BJ (cell line): ENCODE measurements around the gene SLC8A2. TPM values are rescaled to one million over a fixed set of nuclear protein-coding genes. Genes with fewer than 3 reads are reported as not detected.

Experiments
- CTCF ChIA-PET: fragments of 350-600 bp; formaldehyde crosslinking; extraction: SDS; loops from one replicate; lab custom pipeline; 2021; ENCODE audit warnings: antibody characterized with exemption, inconsistent platforms; lab: Yijun Ruan, JAX
- POLR2A ChIA-PET: fragments of 300-600 bp; sonication (Branson Sonifier 250); formaldehyde crosslinking; extraction: SDS; loops from one replicate; lab custom pipeline; 2021; ENCODE audit warnings: antibody characterized with exemption; lab: Charles Lee
- DNase-seq: peaks from one replicate; pipeline ENCODE4 v3.0.0-alpha.2; 2011; ENCODE audit warnings: low read depth
- H3K27me3 ChIP-seq: 2 replicates; pipeline ENCODE4 v1.6.0; 2011; ENCODE audit warnings: low read length; ENCODE audit not compliant: control insufficient read depth, insufficient read depth
- H3K36me3 ChIP-seq: 2 replicates; pipeline ENCODE4 v1.5.1; 2011; ENCODE audit warnings: low read length; ENCODE audit not compliant: control insufficient read depth, insufficient read depth
- H3K4me3 ChIP-seq: 2 replicates; pipeline ENCODE4 v1.5.1; 2011; ENCODE audit warnings: low read depth, mild to moderate bottlenecking, control low read depth, low read length
- polyA plus RNA-seq: library from polyadenylated mRNA; depleted of rRNA; stranded (reverse); fragments of >200 nt; gene quantifications from 2 replicates; pipeline ENCODE4 v1.2.3, GENCODE V29; 2011
- TF ChIP-seq, protein P1 (sequence below): IDR thresholded peaks from 2 replicates; pipeline ENCODE4 v1.5.1; 2011; ENCODE audit warnings: low read depth, mild to moderate bottlenecking, control low read depth, inconsistent platforms, low read length, moderate library complexity; ENCODE audit not compliant: insufficient read depth

The SLC8A2 gene
- polyA plus RNA-seq, 1 experiment = 0.02 TPM

DNA sequence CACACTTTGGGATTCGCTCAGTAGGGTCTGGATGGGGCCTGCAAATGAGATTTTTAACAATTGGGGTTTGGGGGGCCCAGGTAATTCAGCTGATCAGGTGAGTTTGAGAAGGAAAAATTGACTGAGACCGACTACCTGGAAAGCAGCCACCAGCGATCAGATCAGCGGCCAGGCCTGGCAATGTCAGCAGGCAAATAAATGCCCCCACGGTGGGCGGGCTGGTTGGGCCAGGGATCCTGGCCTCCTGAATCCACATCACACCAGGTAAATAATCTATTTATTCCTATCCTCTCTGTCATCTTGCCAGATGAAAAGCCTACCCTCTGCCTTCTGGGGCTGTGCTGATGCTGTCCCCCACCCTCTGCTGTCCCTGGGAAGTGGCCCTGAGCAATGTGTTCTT, 33.8 kb upstream of the SLC8A2 start:
- Histone ChIP-seq H3K27me3 (no peaks in the 10 kb centered on the region), H3K36me3 (peaks cover 15% of the 10 kb centered on the region), H3K4me3 (no peak overlapping the region)
- TF ChIP-seq, protein P1, sequence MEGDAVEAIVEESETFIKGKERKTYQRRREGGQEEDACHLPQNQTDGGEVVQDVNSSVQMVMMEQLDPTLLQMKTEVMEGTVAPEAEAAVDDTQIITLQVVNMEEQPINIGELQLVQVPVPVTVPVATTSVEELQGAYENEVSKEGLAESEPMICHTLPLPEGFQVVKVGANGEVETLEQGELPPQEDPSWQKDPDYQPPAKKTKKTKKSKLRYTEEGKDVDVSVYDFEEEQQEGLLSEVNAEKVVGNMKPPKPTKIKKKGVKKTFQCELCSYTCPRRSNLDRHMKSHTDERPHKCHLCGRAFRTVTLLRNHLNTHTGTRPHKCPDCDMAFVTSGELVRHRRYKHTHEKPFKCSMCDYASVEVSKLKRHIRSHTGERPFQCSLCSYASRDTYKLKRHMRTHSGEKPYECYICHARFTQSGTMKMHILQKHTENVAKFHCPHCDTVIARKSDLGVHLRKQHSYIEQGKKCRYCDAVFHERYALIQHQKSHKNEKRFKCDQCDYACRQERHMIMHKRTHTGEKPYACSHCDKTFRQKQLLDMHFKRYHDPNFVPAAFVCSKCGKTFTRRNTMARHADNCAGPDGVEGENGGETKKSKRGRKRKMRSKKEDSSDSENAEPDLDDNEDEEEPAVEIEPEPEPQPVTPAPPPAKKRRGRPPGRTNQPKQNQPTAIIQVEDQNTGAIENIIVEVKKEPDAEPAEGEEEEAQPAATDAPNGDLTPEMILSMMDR = no peak
- no peak for DNase-seq
- POLR2A ChIA-PET = no interaction called here
- CTCF ChIA-PET = interaction anchor here (0.6 kb wide), 1 partner anchor 10 kb away, joined by 4 read pairs; no protein-coding TSS in a partner anchor

DNA sequence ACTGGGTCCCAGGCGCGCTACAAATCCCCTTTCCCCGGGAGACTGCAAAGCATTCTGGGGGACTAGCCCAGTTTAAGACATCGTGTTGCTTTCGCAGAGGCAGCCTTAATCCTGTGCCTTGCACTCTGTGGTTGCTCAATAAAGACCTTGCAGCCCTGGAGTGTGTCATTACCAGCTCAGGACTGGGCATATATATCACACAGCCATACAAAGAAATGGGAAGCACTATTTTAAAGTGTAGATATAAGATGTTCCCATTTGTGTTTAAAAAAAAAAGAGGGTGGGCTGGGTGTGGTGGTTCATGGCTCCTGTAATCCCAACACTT, 32.1 kb upstream of the SLC8A2 start:
- H3K27me3 ChIP-seq = no peaks in the 10 kb centered on the region
- POLR2A ChIA-PET = no interaction called here
- no peak overlapping the region for H3K4me3 ChIP-seq
- DNase-seq = no peak
- TF ChIP-seq, protein P1 = no peak
- peaks cover 26% of the 10 kb centered on the region for H3K36me3 ChIP-seq
- CTCF ChIA-PET = interaction anchor here (1.3 to 1.6 kb wide), 2 partner anchors 9 to 11 kb away, joined by 4 to 8 read pairs; partner anchors contain the start of gene NAPA

DNA sequence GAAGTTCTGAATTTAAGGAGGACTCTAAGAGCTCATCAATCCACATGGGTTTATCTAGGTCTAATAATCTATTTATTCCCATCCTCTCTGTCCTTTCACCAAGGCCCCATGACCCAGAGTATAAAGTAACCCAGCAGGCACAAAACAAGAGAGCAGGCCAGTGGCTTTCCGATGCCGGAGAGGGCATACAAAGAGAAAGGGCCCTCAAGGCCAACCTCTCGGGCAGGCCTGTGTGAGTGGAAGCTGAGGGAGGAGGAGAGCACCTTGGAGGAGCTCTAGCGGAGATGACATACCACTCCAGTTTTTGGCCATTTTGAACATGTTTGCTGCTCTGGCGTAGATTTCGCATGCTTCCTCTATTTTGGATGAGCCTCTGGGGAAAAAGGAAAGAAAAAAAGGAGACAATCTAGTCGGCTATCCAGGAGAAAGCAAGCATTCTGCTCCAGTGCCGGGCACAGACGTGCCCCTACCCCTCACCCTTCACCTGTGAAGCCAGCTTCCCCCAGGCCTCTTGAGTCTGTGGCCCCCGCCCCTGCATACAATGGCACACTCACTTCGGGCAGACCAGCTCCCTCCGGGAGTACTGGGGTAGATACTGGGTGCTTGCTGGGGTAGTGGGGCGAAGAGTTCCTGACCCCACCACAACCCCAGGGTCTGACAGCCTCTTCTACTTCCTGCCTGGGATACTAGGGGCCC, 31.6 kb upstream of the SLC8A2 start:
- ChIA-PET CTCF (interaction anchor here (1.3 to 1.6 kb wide), 2 partner anchors 9 to 12 kb away, joined by 4 to 8 read pairs; partner anchors contain the start of gene NAPA), POLR2A (no interaction called here)
- no peaks in the 10 kb centered on the region for H3K27me3 ChIP-seq
- no peak for DNase-seq
- peaks cover 29% of the 10 kb centered on the region for H3K36me3 ChIP-seq
- TF ChIP-seq, protein P1 = no peak
- no peak overlapping the region for H3K4me3 ChIP-seq

DNA sequence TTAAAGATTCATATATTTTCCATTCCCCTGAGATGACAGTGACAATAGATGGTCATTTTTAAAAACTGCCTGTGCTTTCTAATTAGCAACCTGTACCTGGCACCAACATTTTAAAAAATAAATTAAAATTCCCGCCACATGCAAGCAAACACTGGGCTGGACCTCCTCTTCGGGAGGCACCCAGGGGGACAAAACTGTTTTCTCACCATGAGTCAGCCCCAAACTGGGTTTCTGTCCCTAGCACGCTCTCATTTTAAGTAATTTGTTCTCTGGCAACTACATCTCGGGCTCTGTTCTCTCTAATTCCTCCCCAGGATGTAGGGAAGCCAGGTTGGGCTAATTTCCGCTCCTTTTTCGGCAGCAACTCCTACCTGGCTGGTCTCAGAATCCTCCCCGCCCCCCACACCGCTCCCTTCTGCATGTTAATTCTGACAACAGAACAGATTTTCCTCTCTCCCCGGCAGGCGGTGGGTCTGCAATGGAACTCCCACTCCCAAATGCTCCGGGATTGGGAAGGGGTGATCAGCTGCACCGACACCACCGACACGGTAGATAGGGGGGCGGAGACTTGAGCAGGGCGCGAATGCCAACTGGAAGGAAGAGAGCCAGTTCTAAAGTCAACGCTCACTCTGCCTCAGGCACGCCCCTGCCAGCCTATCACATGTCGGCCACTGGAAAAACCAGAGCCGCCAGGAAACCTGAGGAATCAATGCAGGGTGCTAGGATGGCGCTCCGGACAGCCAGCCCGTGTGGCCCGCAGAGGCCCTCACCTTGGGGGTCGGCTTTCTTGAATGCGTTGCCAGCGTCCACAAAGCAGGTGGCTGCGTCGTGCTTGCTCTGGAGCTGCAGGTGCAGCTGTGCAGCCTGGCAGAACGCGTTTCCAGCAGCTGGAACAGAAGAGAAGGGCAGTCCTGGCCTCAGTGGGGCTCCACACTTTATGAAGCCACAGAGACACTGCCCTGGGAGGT, 28.5 kb upstream of the SLC8A2 start:
- TF ChIP-seq, protein P1 = no peak
- no peaks in the 10 kb centered on the region for H3K27me3 ChIP-seq
- ChIA-PET CTCF (interaction anchor here (0.6 kb wide), 1 partner anchor 70 kb away, joined by 3 read pairs; no protein-coding TSS in a partner anchor), POLR2A (no interaction called here)
- peaks cover 44% of the 10 kb centered on the region for H3K36me3 ChIP-seq
- no peak for DNase-seq
- H3K4me3 ChIP-seq = no peak overlapping the region

DNA sequence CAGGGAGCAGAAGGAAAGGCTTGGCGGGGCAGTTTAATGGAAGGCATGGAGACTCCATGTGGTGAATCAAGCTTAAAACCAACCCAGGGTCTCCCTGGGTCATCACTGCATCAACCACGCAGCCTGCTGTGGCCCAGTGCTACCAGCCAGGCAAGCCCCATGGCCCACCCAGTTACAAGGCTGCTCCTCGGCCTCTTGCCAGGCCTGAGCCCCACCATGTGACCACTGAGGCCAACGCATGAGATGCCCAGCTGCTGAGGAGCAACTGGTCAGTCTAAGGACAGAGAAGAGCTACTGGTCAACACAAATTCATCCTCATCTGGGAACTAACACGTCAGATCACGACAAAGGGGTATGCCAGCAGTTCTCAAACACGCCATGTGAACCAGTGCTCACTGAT, 27.7 kb upstream of the SLC8A2 start:
- TF ChIP-seq, protein P1 = no peak
- Histone ChIP-seq H3K27me3 (no peaks in the 10 kb centered on the region), H3K36me3 (peaks cover 44% of the 10 kb centered on the region), H3K4me3 (no peak overlapping the region)
- no peak for DNase-seq
- CTCF ChIA-PET = interaction anchor here (1.1 kb wide), 1 partner anchor 16 kb away, joined by 4 read pairs; the partner anchor contains the start of gene KPTN
- POLR2A ChIA-PET = no interaction called here
